ENCODE measurements around the gene ALG8. TPM values are rescaled to one million over a fixed set of nuclear protein-coding genes. Genes with fewer than 3 reads are reported as not detected.
"Not testable (repeated sequence)": the region's sequence is repeated elsewhere in the genome, so short reads cannot be mapped to it uniquely, and the experiment has no call there.

The ALG8 gene
- total RNA-seq, 4 donors from 2014 or later: 24.9 to 43.5 (median 32.0) TPM

DNA sequence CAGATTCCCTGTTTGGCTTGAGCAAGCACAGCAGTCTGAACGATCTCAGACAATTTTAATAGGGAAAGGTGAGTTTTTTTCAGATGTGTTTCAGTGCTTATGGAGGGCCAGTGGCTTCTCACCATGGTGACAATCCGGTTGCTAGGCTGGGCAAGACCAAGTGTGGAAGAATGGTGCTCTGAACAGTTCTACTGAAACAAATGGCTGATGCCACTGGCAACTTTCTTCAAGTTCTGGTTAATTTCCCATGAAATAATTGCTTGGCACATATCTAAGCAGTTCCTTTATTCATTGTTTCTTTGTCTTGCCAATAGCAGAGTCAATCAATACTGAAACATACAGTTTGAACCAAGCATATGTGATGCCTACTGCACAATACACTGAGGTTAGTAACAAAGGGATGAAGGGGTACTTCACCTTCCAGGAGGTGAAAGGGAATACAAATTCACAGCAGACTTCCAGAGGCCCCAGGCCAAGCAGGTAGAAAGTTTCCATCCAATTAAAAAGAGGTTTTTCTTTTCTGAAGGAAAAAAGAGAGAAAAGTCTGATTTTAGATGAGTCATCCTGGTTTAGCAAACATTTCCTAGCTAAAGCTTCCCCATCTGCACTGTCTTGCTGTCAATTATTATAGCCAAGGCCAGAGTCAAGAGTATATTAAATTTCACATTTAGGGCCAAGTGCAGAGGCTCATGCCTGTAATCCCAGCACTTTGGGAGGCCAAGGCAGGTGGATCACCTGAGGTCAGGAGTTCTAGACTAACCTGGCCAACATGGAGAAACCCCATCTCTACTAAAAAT lies 38.6 kb downstream of the ALG8 start:
- Histone ChIP-seq H3K27ac (no peak overlapping the region), H3K4me1 (no peaks in the 10 kb centered on the region), H3K27me3 (no peaks in the 10 kb centered on the region), H3K36me3 (peaks cover 0 to 67% (median 0%) of the 10 kb centered on the region in 3 donors), H3K9me3 (no peaks in the 10 kb centered on the region), H3K4me3 (no peak overlapping the region)
- TF ChIP-seq, protein P1, sequence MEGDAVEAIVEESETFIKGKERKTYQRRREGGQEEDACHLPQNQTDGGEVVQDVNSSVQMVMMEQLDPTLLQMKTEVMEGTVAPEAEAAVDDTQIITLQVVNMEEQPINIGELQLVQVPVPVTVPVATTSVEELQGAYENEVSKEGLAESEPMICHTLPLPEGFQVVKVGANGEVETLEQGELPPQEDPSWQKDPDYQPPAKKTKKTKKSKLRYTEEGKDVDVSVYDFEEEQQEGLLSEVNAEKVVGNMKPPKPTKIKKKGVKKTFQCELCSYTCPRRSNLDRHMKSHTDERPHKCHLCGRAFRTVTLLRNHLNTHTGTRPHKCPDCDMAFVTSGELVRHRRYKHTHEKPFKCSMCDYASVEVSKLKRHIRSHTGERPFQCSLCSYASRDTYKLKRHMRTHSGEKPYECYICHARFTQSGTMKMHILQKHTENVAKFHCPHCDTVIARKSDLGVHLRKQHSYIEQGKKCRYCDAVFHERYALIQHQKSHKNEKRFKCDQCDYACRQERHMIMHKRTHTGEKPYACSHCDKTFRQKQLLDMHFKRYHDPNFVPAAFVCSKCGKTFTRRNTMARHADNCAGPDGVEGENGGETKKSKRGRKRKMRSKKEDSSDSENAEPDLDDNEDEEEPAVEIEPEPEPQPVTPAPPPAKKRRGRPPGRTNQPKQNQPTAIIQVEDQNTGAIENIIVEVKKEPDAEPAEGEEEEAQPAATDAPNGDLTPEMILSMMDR (IDR thresholded peaks at IDR 0.05): no peak
- TF ChIP-seq EP300 (IDR thresholded peaks at IDR 0.05) (no peak), POLR2A (IDR thresholded peaks at IDR 0.05) (no peak)
- 82 to 98% methylated on average over 2 of the region's 2 CpGs for WGBS, 2 donors
- no peak for DNase-seq (ENCODE audit: low spot score in 2 of 2)

DNA sequence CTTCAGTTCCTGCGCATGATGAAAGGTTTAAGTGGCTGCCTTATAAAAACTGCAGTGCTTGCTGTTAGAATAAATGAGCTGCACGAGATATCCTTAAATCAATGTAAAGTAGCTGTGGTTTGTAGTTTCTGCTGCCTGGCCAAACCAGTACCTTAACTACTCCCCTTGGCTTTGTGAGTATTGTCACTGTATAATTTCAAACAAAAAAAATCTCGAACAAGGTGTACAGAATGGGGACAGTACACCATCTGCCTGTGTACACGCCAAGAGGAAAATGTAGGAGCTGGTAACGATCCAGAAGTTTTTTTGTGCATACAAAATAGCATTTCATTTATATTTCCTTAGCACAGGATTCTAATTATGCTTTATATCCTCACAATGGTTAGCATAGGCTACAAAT lies 39.2 kb downstream of the ALG8 start:
- Histone ChIP-seq H3K27ac (no peak overlapping the region), H3K9me3 (no peaks in the 10 kb centered on the region), H3K4me1 (no peaks in the 10 kb centered on the region), H3K27me3 (no peaks in the 10 kb centered on the region), H3K4me3 (no peak overlapping the region), H3K36me3 (peaks cover 0 to 65% (median 0%) of the 10 kb centered on the region in 3 donors)
- 87 to 91% methylated on average over 5 of the region's 5 CpGs for WGBS, 2 donors
- TF ChIP-seq EP300 (IDR thresholded peaks at IDR 0.05): no peak
- TF ChIP-seq POLR2A (IDR thresholded peaks at IDR 0.05): no peak
- TF ChIP-seq, protein P1 (IDR thresholded peaks at IDR 0.05): no peak
- DNase-seq (ENCODE audit: low spot score in 2 of 2): no peak

DNA sequence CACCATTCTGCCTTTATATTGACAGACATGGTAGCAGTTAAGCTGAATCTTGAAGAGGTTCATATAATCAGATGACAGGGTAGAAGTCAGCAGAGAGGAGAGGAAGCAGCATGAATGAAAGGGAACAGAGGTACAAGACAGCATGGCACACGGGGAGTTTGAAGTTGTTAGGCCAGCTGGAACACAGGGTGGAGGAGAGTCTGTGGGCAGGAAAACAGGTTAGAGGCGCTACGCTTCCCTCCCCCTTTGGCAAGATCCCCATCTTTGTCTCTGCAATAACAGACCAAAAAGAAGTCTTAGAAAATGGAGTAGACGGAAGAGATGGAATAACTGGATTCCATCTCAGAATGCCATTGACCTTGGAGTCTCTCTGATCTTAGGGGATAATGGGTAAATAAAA lies 39.8 kb downstream of the ALG8 start:
- peaks cover 0 to 65% (median 0%) of the 10 kb centered on the region in 3 donors for H3K36me3 ChIP-seq
- TF ChIP-seq, protein P1 (IDR thresholded peaks at IDR 0.05): no peak
- TF ChIP-seq POLR2A (IDR thresholded peaks at IDR 0.05): no peak
- TF ChIP-seq EP300 (IDR thresholded peaks at IDR 0.05): no peak
- 85 to 86% methylated on average over 4 of the region's 4 CpGs for WGBS, 2 donors
- no peak overlapping the region for H3K27ac ChIP-seq
- H3K27me3 ChIP-seq: no peaks in the 10 kb centered on the region
- H3K9me3 ChIP-seq: no peaks in the 10 kb centered on the region
- H3K4me1 ChIP-seq: no peaks in the 10 kb centered on the region
- no peak for DNase-seq (ENCODE audit: low spot score in 2 of 2)
- H3K4me3 ChIP-seq: no peak overlapping the region

DNA sequence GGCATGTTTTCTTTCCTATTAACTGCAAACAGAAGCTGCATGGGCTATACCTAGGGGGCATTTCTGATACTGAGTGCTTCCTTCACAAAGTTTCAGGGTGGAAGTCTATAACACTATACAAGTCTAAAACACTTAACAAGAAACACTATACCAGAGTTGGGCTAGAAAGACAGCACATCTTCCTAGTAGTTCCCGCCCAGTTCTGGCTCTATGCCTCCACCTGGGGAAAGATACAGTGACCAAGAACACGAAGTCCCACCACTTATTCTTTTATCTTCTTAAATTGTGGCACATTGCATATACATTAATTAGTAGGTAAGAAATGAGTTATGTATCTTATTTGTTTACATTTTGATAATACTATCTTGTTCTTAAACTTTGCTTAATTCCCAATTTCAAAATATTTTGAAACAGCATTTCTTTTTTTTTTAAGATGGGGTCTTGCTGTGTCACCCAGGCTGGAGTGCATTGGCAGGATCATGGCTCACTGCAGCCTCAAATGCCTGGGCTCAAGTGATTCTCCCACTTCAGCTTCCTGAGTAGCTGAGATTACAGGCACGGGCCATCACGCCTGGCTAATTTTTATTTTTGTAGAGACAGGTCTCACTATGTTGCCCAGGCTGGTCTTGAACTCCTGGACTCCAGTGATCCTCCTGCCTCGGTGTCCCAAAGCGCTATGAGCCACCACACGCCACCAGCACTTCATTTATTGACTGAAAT lies 41.6 kb downstream of the ALG8 start:
- DNase-seq (ENCODE audit: low spot score in 2 of 2): no peak
- Histone ChIP-seq H3K4me3 (no peak overlapping the region), H3K9me3 (no peaks in the 10 kb centered on the region), H3K36me3 (peaks cover 0 to 68% (median 0%) of the 10 kb centered on the region in 3 donors), H3K27ac (no peak overlapping the region), H3K27me3 (no peaks in the 10 kb centered on the region), H3K4me1 (no peaks in the 10 kb centered on the region)
- TF ChIP-seq, protein P1 (IDR thresholded peaks at IDR 0.05): no peak
- TF ChIP-seq EP300 (IDR thresholded peaks at IDR 0.05) (no peak), POLR2A (IDR thresholded peaks at IDR 0.05) (no peak)
- WGBS, 2 donors: 91 to 94% methylated on average over 7 of the region's 7 CpGs

DNA sequence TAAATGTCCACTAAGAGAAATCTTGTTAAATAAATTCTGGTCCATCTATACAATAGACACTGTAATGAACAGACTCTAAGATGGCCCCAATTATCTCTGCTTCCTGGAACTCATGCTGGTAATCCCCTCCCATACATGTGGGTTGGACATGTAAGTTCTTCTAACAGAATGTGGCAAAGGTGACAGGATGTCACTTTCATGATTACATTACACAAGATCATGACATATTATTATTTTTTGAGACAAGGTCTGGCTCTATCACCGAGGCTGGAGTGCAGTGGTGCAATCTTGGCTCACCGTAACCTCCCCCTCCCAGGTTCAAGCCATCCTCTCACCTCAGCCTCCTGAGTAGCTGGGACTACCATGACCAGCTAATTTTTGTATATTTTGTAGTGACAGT lies 45.2 kb downstream of the ALG8 start:
- 95 to 96% methylated on average over 2 of the region's 2 CpGs for WGBS, 2 donors

DNA sequence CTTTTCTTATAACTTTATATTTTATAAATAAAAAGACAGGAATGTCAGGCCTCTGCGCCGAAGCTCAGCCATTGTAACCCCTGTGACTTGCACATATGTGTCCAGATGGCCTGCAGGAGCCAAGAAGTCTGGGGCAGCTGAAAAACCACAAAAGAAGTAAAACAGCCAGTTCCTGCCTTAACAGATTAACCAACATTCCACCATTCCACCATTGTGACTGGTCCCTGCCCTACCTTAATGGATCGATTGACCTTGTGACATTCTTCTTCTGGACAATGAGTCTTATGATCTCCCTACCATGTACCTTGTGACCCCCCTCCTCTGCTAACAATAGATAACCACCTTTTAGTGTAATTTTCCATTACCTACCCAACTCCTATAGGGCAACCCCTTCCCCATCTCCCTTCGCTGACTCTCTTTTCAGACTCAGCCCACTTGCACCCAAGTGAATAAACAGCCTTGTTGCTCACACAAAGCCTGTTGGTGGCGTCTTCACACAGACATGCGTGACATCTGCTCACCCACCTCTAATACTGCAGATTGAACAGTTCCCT lies 52.8 kb downstream of the ALG8 start:
- not testable (repeated sequence) for H3K27ac ChIP-seq; H3K36me3 ChIP-seq; DNase-seq (ENCODE audit: low spot score in 2 of 2); H3K27me3 ChIP-seq; H3K4me1 ChIP-seq; H3K4me3 ChIP-seq; H3K9me3 ChIP-seq
- 84 to 87% methylated on average over 6 of the region's 6 CpGs for whole genome bisulfite sequencing, 2 donors

More for the DNA sequence above, 45.2 kb downstream of the ALG8 start:
- H3K27me3 ChIP-seq: no peaks in the 10 kb centered on the region
- no peaks in the 10 kb centered on the region for H3K4me1 ChIP-seq
- TF ChIP-seq POLR2A (IDR thresholded peaks at IDR 0.05) (no peak), EP300 (IDR thresholded peaks at IDR 0.05) (no peak)
- TF ChIP-seq, protein P1 (IDR thresholded peaks at IDR 0.05): no peak
- peaks cover 0 to 40% (median 0%) of the 10 kb centered on the region in 3 donors for H3K36me3 ChIP-seq
- no peaks in the 10 kb centered on the region for H3K9me3 ChIP-seq
- H3K4me3 ChIP-seq: no peak overlapping the region
- no peak overlapping the region for H3K27ac ChIP-seq
- no peak for DNase-seq (ENCODE audit: low spot score in 2 of 2)

Measured in tibial nerve (tissue), 4 donors.